HG02943 (cell line): ENCODE measurements around the gene GSC.
"Not testable (repeated sequence)": the region's sequence is repeated elsewhere in the genome, so short reads cannot be mapped to it uniquely, and the experiment has no call there.

Source experiments
- ATAC-seq: cut with Tn5 transposase; IDR thresholded peaks from one replicate; pipeline ENCODE4 v1.9.1; 2021; ENCODE audit warnings: mild to moderate bottlenecking, low read depth, moderate library complexity; ENCODE audit not compliant: unreplicated experiment

Gene GSC

DNA sequence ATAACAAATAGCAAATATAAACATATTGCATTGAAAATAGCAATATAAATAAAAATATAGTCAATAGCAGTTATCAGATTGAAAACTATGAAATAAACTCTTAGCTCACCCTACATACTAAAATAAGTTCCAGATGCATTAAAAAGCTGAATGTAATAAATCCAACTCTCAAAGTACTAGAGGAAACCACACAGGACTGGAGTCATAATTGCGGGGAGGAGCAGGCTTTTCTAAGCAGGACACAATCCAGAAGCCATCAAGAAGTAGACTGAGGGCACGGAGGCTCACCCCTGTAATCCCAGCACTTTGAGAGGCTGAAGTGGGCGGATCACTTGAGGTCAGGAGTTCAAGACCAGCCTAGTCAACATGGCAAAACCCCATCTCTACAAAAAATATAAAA is 22.2 kb downstream of the GSC start:
- no peak for ATAC-seq

DNA sequence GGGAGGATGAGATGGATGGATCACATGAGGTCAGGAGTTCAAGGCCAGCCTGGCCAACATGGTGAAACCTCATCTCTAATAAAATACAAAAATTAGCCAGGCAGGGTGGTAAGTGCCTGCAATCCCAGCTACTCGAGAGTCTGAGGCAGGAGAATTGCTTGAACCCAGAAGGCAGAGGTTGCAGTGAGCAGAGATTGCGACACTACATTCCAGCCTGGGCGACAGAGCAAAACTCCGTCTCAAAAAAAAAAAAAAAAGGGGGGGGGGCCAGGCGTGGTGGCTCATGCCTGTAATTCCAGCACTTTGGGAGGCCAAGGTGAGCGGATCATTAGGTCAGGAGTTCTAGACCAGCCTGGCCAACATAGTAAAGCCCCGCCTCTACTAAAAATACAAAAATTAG is 22.8 kb downstream of the GSC start:
- ATAC-seq, result not testable (repeated sequence)

DNA sequence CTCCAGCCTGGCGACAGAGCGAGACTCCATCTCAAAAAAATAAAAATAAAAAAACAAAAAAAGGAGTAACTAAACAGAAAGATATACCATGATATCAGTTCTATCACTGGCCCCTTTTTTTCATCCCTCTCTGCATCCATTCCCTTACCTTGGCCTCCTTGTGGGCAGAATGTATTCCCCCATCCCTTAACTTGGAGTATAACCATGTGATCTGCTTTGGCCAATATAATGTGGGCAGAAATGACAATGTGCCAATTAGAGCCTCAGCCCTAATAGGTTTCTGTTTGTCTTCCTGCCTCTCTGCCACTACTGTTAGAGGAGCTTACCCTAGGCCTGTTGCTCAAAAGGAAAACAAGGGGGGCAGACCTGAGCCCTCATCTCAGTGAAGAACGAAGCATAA is 23.8 kb downstream of the GSC start:
- no peak for ATAC-seq

DNA sequence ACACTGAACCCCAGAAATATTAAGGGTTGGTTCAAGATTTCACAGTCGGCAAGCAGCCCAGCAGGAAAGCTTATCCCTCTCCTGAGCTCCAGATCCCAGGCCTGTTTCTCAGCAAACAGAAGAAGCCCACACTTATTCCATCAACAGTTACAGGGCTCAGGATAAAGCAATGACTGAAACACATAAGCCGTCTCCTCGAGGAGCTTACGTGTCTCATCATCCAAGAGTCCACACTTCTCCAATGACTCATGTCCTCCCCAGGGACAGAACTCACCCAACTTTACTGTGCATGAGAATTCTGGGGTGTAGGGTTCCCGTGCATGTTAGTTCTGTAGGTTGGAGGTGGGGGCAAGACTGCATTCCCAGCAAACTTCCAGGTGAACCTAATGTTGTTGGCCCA is 31.2 kb downstream of the GSC start:
- no peak for ATAC-seq

DNA sequence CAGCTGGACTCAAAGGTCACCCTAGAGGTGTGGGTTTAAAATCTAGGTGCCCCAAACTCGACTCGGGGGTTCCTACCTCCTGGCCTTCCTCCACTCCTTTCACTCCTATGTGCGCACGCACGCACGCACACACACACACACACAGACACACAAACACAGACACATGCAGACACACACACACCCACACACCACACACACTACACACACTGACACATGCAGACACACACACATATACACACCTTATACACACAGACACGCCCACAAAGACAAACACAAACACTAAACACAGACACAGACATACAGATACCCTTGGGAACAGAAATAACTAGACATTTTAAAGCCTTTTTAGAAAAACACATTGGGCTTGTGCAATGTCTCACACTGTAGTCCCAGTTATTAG is 31.8 kb downstream of the GSC start:
- no peak for ATAC-seq

DNA sequence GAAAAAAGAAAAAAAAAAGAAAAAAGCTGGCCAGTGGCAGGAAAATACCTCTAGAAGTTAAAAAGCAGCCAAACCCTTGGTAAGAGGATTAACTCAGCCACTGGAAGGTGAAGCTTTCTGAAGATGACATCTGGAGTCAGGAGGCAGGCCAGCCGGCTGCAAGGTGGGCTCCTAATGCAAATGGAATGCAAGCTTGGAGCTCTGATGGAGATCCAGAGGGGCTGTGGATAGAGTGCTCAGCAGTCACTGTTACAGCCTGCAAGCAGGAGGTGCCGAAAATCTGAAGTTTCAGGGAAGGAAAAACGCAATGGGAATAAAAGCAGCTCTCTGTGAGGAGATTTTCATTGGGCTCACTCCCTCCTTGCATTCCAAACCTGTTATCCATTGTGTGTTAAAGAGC is 41.0 kb downstream of the GSC start:
- no peak for ATAC-seq

DNA sequence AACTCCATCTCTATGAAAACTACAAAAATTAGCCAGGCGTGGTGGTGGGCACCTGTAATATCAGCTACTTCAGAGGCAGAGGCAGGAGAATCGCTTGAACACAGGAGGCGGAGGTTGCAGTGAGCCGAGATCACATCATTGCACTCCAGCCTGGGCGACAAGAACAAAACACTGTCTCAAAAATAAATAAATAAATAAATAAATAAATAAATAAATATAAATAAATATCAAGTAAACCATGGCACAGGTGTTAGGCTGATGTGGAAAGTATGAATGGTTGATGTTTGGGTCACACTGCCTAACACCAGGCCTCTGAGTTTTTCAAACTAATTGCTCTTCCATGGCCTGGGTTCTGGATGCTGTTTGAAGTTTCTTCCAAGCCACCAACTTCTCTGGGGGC is 41.5 kb downstream of the GSC start:
- ATAC-seq, result not testable (repeated sequence)

DNA sequence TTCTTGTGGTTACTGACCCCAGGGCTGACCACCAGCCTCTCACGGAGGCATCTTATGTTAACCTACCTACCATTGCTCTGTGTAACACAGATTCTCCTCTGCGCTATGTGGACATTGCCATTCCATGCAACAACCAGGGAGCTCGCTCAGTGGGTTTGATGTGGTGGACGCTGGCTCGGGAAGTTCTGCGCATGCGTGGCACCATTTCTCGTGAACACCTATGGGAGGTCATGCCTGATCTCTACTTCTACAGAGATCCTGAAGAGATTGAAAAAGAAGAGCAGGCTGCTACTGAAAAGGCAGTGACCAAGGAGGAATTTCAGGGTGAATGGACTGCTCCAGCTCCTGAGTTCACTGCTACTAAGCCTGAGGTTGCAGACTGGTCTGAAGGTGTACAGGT is 43.3 kb downstream of the GSC start:
- not testable (repeated sequence) for ATAC-seq

DNA sequence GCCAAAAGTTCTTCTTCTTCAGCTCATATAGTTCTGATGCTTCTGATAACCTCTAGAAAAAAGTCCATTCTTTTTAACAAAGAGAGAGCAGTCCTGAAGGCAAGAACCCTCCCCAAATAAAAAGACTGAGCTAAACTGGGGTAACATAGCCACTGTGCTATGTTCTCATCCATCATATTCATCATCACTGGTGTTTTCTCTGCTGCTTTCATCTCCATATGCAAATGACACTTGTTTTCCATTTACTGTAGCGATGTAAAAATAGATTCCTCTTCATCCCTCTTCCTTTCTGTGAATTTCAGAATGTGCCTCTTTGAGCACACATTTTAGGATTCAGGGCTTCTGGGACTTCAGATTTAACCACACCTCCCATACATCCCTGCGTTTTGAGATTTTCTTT is 44.9 kb downstream of the GSC start:
- ATAC-seq, result no peak

DNA sequence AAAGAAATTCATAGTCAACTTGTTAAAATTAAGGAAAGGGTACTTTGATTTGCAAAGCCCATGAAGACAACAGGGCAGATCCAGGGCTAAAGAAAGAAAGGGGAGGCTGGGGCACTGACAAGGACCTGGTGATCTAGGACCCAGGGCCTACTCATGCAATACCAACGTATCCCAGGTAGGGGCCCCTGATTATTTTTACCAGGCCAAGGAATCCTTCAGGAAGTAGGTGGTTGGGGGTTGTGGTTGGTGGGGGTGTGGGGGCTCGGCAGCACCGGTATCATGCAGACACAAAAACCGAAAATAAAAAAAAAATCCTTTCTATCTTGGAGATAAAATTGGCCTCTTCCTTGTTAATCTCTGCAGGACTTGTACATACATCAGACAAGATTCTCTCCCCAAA is 47.5 kb downstream of the GSC start:
- ATAC-seq, result no peak
